IMR-90 (cell line): ENCODE measurements around the gene NPC1. TPM values are rescaled to one million over a fixed set of nuclear protein-coding genes. Genes with fewer than 3 reads are reported as not detected.
"Not testable (repeated sequence)": the region's sequence is repeated elsewhere in the genome, so short reads cannot be mapped to it uniquely, and the experiment has no call there.

Experiments
- ATAC-seq: fragments of 200-7000 bp; cut with Tn5 transposase; 2 replicates; pipeline ENCODE4 v1.9.1; 2020; ENCODE audit warnings: low read depth, mild to moderate bottlenecking, moderate library complexity
- BruUV-seq: library from RNA; stranded (reverse); fragments of 400-500 nt; replicated peaks from 2 replicates; lab custom pipeline; 2021; lab: Mats Ljungman, UMichigan
- CTCF ChIA-PET: fragments of 300-600 bp; formaldehyde crosslinking; extraction: SDS; loops from one replicate; lab custom pipeline; 2021; ENCODE audit warnings: antibody characterized with exemption; lab: Yijun Ruan, JAX
- POLR2A ChIA-PET: fragments of 300-600 bp; sonication (Branson Sonifier 250); formaldehyde crosslinking; loops from one replicate; lab custom pipeline; 2022; ENCODE audit warnings: antibody characterized with exemption; ENCODE audit not compliant: unreplicated experiment; lab: Charles Lee
- DNase-seq: peaks from one replicate; pipeline ENCODE4 v3.0.0; 2013
- H2AFZ ChIP-seq: replicated peaks from 2 replicates; pipeline ENCODE3; 2013; ENCODE audit warnings: low read length, mild to moderate bottlenecking; ENCODE audit not compliant: poor library complexity
- H2AK5ac ChIP-seq: 2 replicates; pipeline ENCODE4 v1.6.1; 2013; ENCODE audit warnings: low read depth, low read length, inconsistent platforms
- H2AK9ac ChIP-seq: replicated peaks from 2 replicates; pipeline ENCODE3; 2013; ENCODE audit warnings: mild to moderate bottlenecking, low read depth, low read length, moderate library complexity; ENCODE audit not compliant: poor library complexity
- H2BK120ac ChIP-seq: 2 replicates; pipeline ENCODE4 v1.6.1; 2013; ENCODE audit warnings: low read depth, low read length, inconsistent platforms
- H2BK15ac ChIP-seq: 3 replicates; pipeline ENCODE4 v1.6.1; 2013; ENCODE audit warnings: low read depth, low read length, inconsistent platforms
- H2BK20ac ChIP-seq: 2 replicates; pipeline ENCODE4 v1.6.1; 2013; ENCODE audit warnings: low read depth, mild to moderate bottlenecking, inconsistent platforms, low read length, moderate library complexity
- H2BK5ac ChIP-seq: 2 replicates; pipeline ENCODE4 v1.6.1; 2013; ENCODE audit warnings: mild to moderate bottlenecking, low read depth, low read length, inconsistent platforms; ENCODE audit not compliant: poor library complexity, severe bottlenecking
- H3K14ac ChIP-seq: replicated peaks from 2 replicates; pipeline ENCODE4 v1.6.1; 2013; ENCODE audit warnings: low read depth, low read length, inconsistent platforms
- H3K18ac ChIP-seq: 2 replicates; pipeline ENCODE4 v1.6.1; 2013; ENCODE audit warnings: low read depth, low read length, control low read depth
- H3K23ac ChIP-seq: 2 replicates; pipeline ENCODE4 v1.6.1; 2013; ENCODE audit warnings: low read depth, low read length, inconsistent platforms
- H3K27ac ChIP-seq: 2 replicates; pipeline ENCODE4 v1.5.1; 2013; ENCODE audit warnings: mild to moderate bottlenecking, control low read depth, low read length; ENCODE audit not compliant: insufficient read depth
- H3K27me3 ChIP-seq: 2 replicates; pipeline ENCODE4 v1.6.1; 2013; ENCODE audit warnings: low read length; ENCODE audit not compliant: control insufficient read depth, insufficient read depth
- H3K36me3 ChIP-seq: 2 replicates; pipeline ENCODE4 v1.6.1; 2013; ENCODE audit warnings: low read length, mixed read lengths; ENCODE audit not compliant: control insufficient read depth, insufficient read depth
- H3K4ac ChIP-seq: 2 replicates; pipeline ENCODE4 v1.6.1; 2013; ENCODE audit warnings: low read depth, low read length, inconsistent platforms
- H3K4me1 ChIP-seq: 2 replicates; pipeline ENCODE4 v1.6.1; 2013; ENCODE audit warnings: low read length, mixed read lengths; ENCODE audit not compliant: control insufficient read depth, insufficient read depth
- H3K4me2 ChIP-seq: 2 replicates; pipeline ENCODE4 v1.6.1; 2013; ENCODE audit warnings: low read depth, mild to moderate bottlenecking, control low read depth, low read length, moderate library complexity
- H3K4me3 ChIP-seq: 2 replicates; pipeline ENCODE4 v1.5.1; 2013; ENCODE audit warnings: low read depth, mild to moderate bottlenecking, control low read depth, low read length, moderate library complexity; ENCODE audit not compliant: insufficient read depth
- H3K56ac ChIP-seq: 2 replicates; pipeline ENCODE4 v1.6.1; 2013; ENCODE audit warnings: low read length, inconsistent platforms; ENCODE audit not compliant: insufficient read depth; ENCODE audit errors: extremely low read depth
- H3K79me1 ChIP-seq, 2 experiments: 2 replicates each; pipeline ENCODE4 v1.6.1; 2013; ENCODE audit warnings: low read length in 2 of 2, inconsistent platforms in 1 of 2, low read depth in 1 of 2
- H3K9ac ChIP-seq: 2 replicates; pipeline ENCODE4 v1.6.1; 2013; ENCODE audit warnings: low read depth, low read length, control low read depth
- H3K9me1 ChIP-seq: 2 replicates; pipeline ENCODE4 v1.6.1; 2013; ENCODE audit warnings: low read length, inconsistent platforms; ENCODE audit not compliant: insufficient read depth
- H3K9me3 ChIP-seq: 2 replicates; pipeline ENCODE4 v1.6.1; 2013; ENCODE audit warnings: low read length; ENCODE audit not compliant: control insufficient read depth, insufficient read depth
- H4K20me1 ChIP-seq: 2 replicates; pipeline ENCODE4 v1.6.1; 2013; ENCODE audit warnings: low read length, inconsistent platforms; ENCODE audit not compliant: insufficient read depth
- H4K5ac ChIP-seq: 2 replicates; pipeline ENCODE4 v1.6.1; 2013; ENCODE audit warnings: mild to moderate bottlenecking, low read depth, low read length, control low read depth
- H4K8ac ChIP-seq, 2 experiments: 2 replicates each; pipeline ENCODE4 v1.6.1; 2013; ENCODE audit warnings: low read depth in 2 of 2, low read length in 2 of 2, control low read depth in 1 of 2, inconsistent platforms in 1 of 2
- H4K91ac ChIP-seq: 2 replicates; pipeline ENCODE4 v1.6.1; 2013; ENCODE audit warnings: low read depth, low read length, inconsistent platforms; ENCODE audit not compliant: insufficient read depth
- WGBS, 2 experiments: methylation state at CpG; one replicate each; pipeline versions ENCODE4 v1.1.5 to v1.1.7; 2013; ENCODE audit warnings: missing lambda C conversion rate in 2 of 2; ENCODE audit not compliant: insufficient read length in 1 of 2; ENCODE audit errors: extremely low coverage in 2 of 2; 5-methylcytosine and 5-hydroxymethylcytosine counted together
- dilution Hi-C: fragments of 300-500 bp; cut with HindIII; formaldehyde crosslinking; loops from one replicate; pipeline ENCODE4 v1.14.3; 2018; ENCODE audit warnings: low sequenced_read_pairs; ENCODE audit not compliant: unreplicated experiment
- in situ Hi-C: fragments of 300-500 bp; cut with MboI; formaldehyde crosslinking; loops from 3 replicates; pipeline ENCODE4 v1.14.3; 2019; ENCODE audit warnings: low sequenced_read_pairs, inconsistent platforms, mixed read lengths
- intact Hi-C: fragments of 100-400 bp; cut with micrococcal nuclease; formaldehyde crosslinking; loops from 2 replicates; pipeline ENCODE4 v1.10.0; 2022
- polyA plus RNA-seq, 3 experiments: library from polyadenylated mRNA; depleted of rRNA; stranded (reverse); fragments of >200 nt; gene quantifications; 2 replicates each; pipeline ENCODE4 v1.2.3, GENCODE V29; 2012; ENCODE audit warnings: low replicate concordance in 1 of 3
- total RNA-seq: library from RNA; depleted of rRNA; stranded (reverse); fragments of >200 nt; gene quantifications from 2 replicates; pipeline ENCODE4 v1.2.3, GENCODE V29; 2012

Gene NPC1
- total and polyA plus RNA-seq, 2 of the 4 experiments (the other 2 are of a cell fraction) = 7.5 to 7.9 TPM

DNA sequence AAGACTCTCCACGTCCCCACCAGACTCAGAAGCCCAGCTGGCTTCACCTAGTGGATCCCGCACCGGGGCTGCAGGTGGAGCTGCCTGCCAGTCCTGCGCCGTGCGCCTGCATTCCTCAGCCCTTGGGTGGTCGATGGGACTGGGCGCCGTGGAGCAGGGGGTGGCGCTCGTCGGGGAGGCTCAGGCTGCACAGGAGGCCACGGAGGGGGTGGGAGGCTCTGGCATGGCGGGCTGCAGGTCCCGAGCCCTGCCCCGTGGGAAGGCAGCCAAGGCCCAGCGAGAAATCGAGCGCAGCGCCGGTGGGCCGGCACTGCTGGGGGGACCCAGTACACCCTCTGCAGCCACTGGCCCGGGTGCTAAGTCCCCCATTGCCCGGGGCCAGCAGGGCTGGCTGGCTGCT lies 8.8 kb downstream of the NPC1 start:
- H3K27ac ChIP-seq, H2BK120ac ChIP-seq, H3K23ac ChIP-seq, H3K18ac ChIP-seq, intact Hi-C loops, H3K9ac ChIP-seq, H2BK20ac ChIP-seq, H4K5ac ChIP-seq, H3K14ac ChIP-seq, BruUV-seq, H4K8ac ChIP-seq, dilution Hi-C loops, H3K4me2 ChIP-seq, DNase-seq, in situ Hi-C loops, H3K4ac ChIP-seq, H2AK9ac ChIP-seq, H3K27me3 ChIP-seq, H4K91ac ChIP-seq, H2AK5ac ChIP-seq, H2BK15ac ChIP-seq, H2BK5ac ChIP-seq, H2AFZ ChIP-seq, H3K36me3 ChIP-seq, POLR2A ChIA-PET, H3K4me1 ChIP-seq, H3K9me3 ChIP-seq, ATAC-seq, H3K56ac ChIP-seq, H3K4me3 ChIP-seq: not testable (repeated sequence)
- Histone ChIP-seq H4K20me1 (peaks cover 62% of the 10 kb centered on the region), H3K79me1 (peaks cover 28 to 49% of the 10 kb centered on the region in 2 experiments), H3K9me1 (peaks cover 25% of the 10 kb centered on the region)
- WGBS, 2 experiments = no CpG with 5 or more reads among the region's 24 CpGs
- CTCF ChIA-PET = interaction anchor here (0.6 kb wide), 1 partner anchor 501 kb away, joined by 3 read pairs; no protein-coding TSS in a partner anchor
